K562 (cell line): ENCODE data around the gene FAM227B. TPM values are rescaled to one million over a fixed set of nuclear protein-coding genes. Genes with fewer than 3 reads are reported as not detected.

ENCODE experiments used
- ATAC-seq: fragments of 200-7000 bp; cut with Tn5 transposase; 3 replicates; pipeline ENCODE4 v1.9.1; 2020; ENCODE audit warnings: moderate library complexity
- BruUV-seq: library from RNA; stranded (reverse); fragments of 400-500 nt; replicated peaks from 2 replicates; lab custom pipeline; 2021; lab: Mats Ljungman, UMichigan
- CTCF ChIA-PET: fragments of 300-600 bp; formaldehyde crosslinking; extraction: SDS; loops from one replicate; lab custom pipeline; 2021; ENCODE audit warnings: low intra/inter-chr PET ratio; lab: Yijun Ruan, JAX
- POLR2A ChIA-PET: fragments of 300-600, 350-650 bp; sonication (Branson Sonifier 250); formaldehyde crosslinking; extraction: SDS; loops from one replicate; lab custom pipeline; 2021; ENCODE audit warnings: antibody characterized with exemption, inconsistent platforms; lab: Yijun Ruan, JAX
- DNase-seq, 4 experiments: peaks; one replicate each; pipeline versions ENCODE4 v3.0.0 to v3.0.0-alpha.2; 2011 to 2018; ENCODE audit warnings: low spot score in 3 of 4, mixed read lengths in 3 of 4; ENCODE audit errors: extremely low read depth in 1 of 4
- FAIRE-seq: peaks from 2 replicates; lab custom pipeline; 2011; peaks lifted over from hg19 to GRCh38; lab: Jason Lieb, UNC
- H2AFZ ChIP-seq: 2 replicates; pipeline ENCODE4 v1.6.0; 2011; ENCODE audit warnings: low read depth, low read length, control low read depth, inconsistent platforms
- H3K27ac ChIP-seq: fragments of 200-600 bp; 3 replicates; pipeline ENCODE4 v1.8.0; 2011; ENCODE audit warnings: low read depth, mild to moderate bottlenecking, control low read depth, inconsistent platforms, low read length, moderate library complexity, mixed read lengths; ENCODE audit errors: extremely low read depth
- H3K27me3 ChIP-seq, 2 experiments: fragments of 300-600 bp in 1 of 2; 2 replicates in 1 of 2; 3 replicates in 1 of 2; pipeline versions ENCODE4 v1.6.0 to v1.8.0; 2011; ENCODE audit warnings: inconsistent platforms in 2 of 2, low read length in 2 of 2, mild to moderate bottlenecking in 1 of 2, mixed read lengths in 1 of 2, moderate library complexity in 1 of 2; ENCODE audit not compliant: control insufficient read depth in 2 of 2, insufficient read depth in 2 of 2
- H3K36me3 ChIP-seq: fragments of 300-600 bp; 3 replicates; pipeline ENCODE4 v1.8.0; 2011; ENCODE audit warnings: mild to moderate bottlenecking, low read length, inconsistent platforms; ENCODE audit not compliant: control insufficient read depth, insufficient read depth
- H3K4me1 ChIP-seq, 2 experiments: fragments of 200-600 bp in 1 of 2; replicated peaks in 1 of 2; 2 replicates in 1 of 2; 3 replicates in 1 of 2; pipeline versions ENCODE4 v1.5.1 to v1.8.0; 2011; ENCODE audit warnings: inconsistent platforms in 2 of 2, low read length in 2 of 2, mild to moderate bottlenecking in 1 of 2, mixed read lengths in 1 of 2, moderate library complexity in 1 of 2; ENCODE audit not compliant: control insufficient read depth in 2 of 2, insufficient read depth in 2 of 2
- H3K4me2 ChIP-seq: 2 replicates; pipeline ENCODE4 v1.6.1; 2011; ENCODE audit warnings: low read length, control low read depth, inconsistent platforms, mixed read lengths; ENCODE audit not compliant: insufficient read depth
- H3K4me3 ChIP-seq: fragments of 200-600 bp; sonication (generic), shearing (Covaris generic); 2 replicates; pipeline ENCODE4 v1.5.1; 2016; ENCODE audit warnings: control low read depth, inconsistent platforms
- H3K79me2 ChIP-seq: fragments of 200-600 bp; 3 replicates; pipeline ENCODE4 v1.8.0; 2011; ENCODE audit warnings: low read length, inconsistent platforms; ENCODE audit not compliant: control insufficient read depth, insufficient read depth
- H3K9ac ChIP-seq, 2 experiments: 2 replicates each; pipeline versions ENCODE4 v1.6.0 to v1.6.1; 2011; ENCODE audit warnings: low read depth in 2 of 2, low read length in 2 of 2, control low read depth in 1 of 2, inconsistent platforms in 1 of 2, mild to moderate bottlenecking in 1 of 2, mixed read lengths in 1 of 2; ENCODE audit not compliant: insufficient read depth in 1 of 2
- H3K9me1 ChIP-seq: one replicate; pipeline ENCODE4 v1.6.0; 2011; ENCODE audit warnings: inconsistent platforms, mild to moderate bottlenecking, low read length, moderate library complexity; ENCODE audit not compliant: control insufficient read depth, insufficient read depth
- H3K9me3 ChIP-seq: replicated peaks from 2 replicates; pipeline ENCODE4 v1.5.1; 2011; ENCODE audit warnings: low read depth, low read length, inconsistent platforms; ENCODE audit not compliant: control insufficient read depth, insufficient read depth
- H4K20me1 ChIP-seq: replicated peaks from 2 replicates; pipeline ENCODE4 v1.6.1; 2011; ENCODE audit warnings: low read length, inconsistent platforms, mixed read lengths; ENCODE audit not compliant: control insufficient read depth, insufficient read depth
- CEBPB ChIP-seq: fragments of 450-650 bp; IDR thresholded peaks from 2 replicates; pipeline ENCODE4 v1.6.1; 2016; ENCODE audit warnings: missing genetic modification characterization, missing compliant biosample characterization
- CREBBP ChIP-seq: IDR thresholded peaks from one replicate; pipeline ENCODE4 v1.6.1; 2012; ENCODE audit warnings: low read depth, mild to moderate bottlenecking, control low read depth, inconsistent platforms, low read length
- RERE ChIP-seq: sonication (generic); formaldehyde crosslinking; IDR thresholded peaks from 2 replicates; pipeline ENCODE4 v1.8.0; 2023; ENCODE audit warnings: missing genetic modification reagents, mild to moderate bottlenecking, borderline replicate concordance
- ZBTB43 ChIP-seq: sonication (generic); formaldehyde crosslinking; IDR thresholded peaks from 2 replicates; pipeline ENCODE4 v1.8.0; 2023; ENCODE audit warnings: mild to moderate bottlenecking, missing genetic modification reagents
- ZNF407 ChIP-seq: fragments of 450-650 bp; IDR thresholded peaks from 2 replicates; pipeline ENCODE4 v1.6.1; 2016; ENCODE audit warnings: low read depth
- WGBS: fragments of 100-300 bp; shearing (Covaris generic); methylation state at CpG from one replicate; pipeline ENCODE4 v1.1.6; 2016; ENCODE audit warnings: low coverage, mixed read lengths; ENCODE audit not compliant: insufficient coverage; ENCODE audit errors: missing lambda C conversion rate; 5-methylcytosine and 5-hydroxymethylcytosine counted together
- in situ Hi-C: fragments of 300-500 bp; cut with MboI; formaldehyde crosslinking; loops from 4 replicates; pipeline ENCODE4 v1.15.0; 2018; ENCODE audit warnings: inconsistent platforms, mixed read lengths
- intact Hi-C: fragments of 100-400 bp; cut with micrococcal nuclease; formaldehyde crosslinking; loops from 2 replicates; pipeline ENCODE4 v1.14.2; 2022
- polyA plus RNA-seq, 8 experiments: library from polyadenylated mRNA; depleted of rRNA in 4 of 8; stranded (reverse) in 5 of 8; unstranded in 3 of 8; fragments of >200 nt; fragmentation: Nextera tagmentation in 2 of 8; fragmentation: Illumina TruSeq in 1 of 8; extraction: Ambion mirVana in 2 of 8; extraction: Trizol in 1 of 8; gene quantifications; 2 replicates each; pipeline versions ENCODE4 v1.2.1 to v1.2.3, GENCODE V29; 2011 to 2014; ENCODE audit warnings: inconsistent platforms in 1 of 8, missing spikeins in 1 of 8
- total RNA-seq, 7 experiments: library from RNA; depleted of rRNA in 6 of 7; stranded (reverse); fragments of >200 nt in 6 of 7; fragmentation: Illumina TruSeq in 2 of 7; extraction: Trizol in 2 of 7; gene quantifications; 2 replicates each; pipeline versions ENCODE4 v1.2.1 to v1.2.3, GENCODE V29; 2011 to 2021; ENCODE audit warnings: low replicate concordance in 1 of 7

FAM227B gene
- total and polyA plus RNA-seq, 9 of the 15 experiments (the other 6 are each of a cell fraction or from before 2014, with no cell fraction given): 5.1 to 12.5 (median 11.2) TPM

- no peak for TF ChIP-seq ZBTB43
- TF ChIP-seq CREBBP: no peak
- TF ChIP-seq CEBPB (tag): no peak
- TF ChIP-seq, all 486 proteins: peak for 0
Measured at GRCh38 chr15:49464522-49464921, 156.1 kb downstream of the FAM227B start (continued).

- Histone ChIP-seq H3K4me2 (no peak overlapping the region), H3K27me3 (no peaks in the 10 kb centered on the region), H3K4me3 (no peak overlapping the region), H3K9me3 (no peaks in the 10 kb centered on the region), H2AFZ (no peak overlapping the region), H3K36me3 (no peaks in the 10 kb centered on the region), H3K4me1 (no peaks in the 10 kb centered on the region), H3K27ac (no peak overlapping the region), H4K20me1 (no peaks in the 10 kb centered on the region), H3K9ac (no peak overlapping the region), H3K79me2 (no peaks in the 10 kb centered on the region), H3K9me1 (no peaks in the 10 kb centered on the region)
- intact Hi-C loops (no loop called here), in situ Hi-C loops (no loop called here)
- DNase-seq: no peak
- FAIRE-seq: no peak
- 0% methylated on average over 2 of the region's 2 CpGs for WGBS
- no peak for ATAC-seq
- ChIA-PET CTCF (no interaction called here), POLR2A (no interaction called here)
- BruUV-seq: no TSS peak
- TF ChIP-seq ZNF407 (no peak), RERE (CRISPR knock-in tag) (no peak)
Measured at GRCh38 chr15:49462232-49462844, 158.3 kb downstream of the FAM227B start.
